ENCODE data around the gene RAB11A.

RAB11A gene

DNA sequence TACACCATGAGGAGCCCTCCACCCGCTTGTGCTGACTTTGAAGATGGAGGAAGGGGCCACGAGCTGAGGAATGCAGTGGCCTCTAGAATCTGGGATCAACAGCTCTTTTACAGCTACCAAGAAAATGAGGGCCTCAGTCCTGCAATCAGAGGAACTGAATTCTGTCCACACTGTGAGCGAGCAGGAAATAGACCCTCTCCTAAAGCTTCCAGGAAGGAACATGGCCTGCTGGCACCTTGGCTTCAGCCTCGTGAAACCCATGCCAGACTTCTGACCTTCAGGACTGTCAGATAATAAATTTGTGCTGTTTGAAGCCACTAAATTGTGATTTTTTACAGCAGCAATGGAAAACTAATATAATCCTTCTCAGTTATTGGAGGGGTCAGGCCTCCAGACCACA lies 61.9 kb downstream of the RAB11A start:
- H3K4me3 ChIP-seq (ENCODE audit: low read depth in 1 of 2, low read length in 2 of 2): no peak overlapping the region
- no peaks in the 10 kb centered on the region for H3K9me3 ChIP-seq (ENCODE audit: control insufficient read depth in 1 of 2, low read length in 2 of 2)
- no peaks in the 10 kb centered on the region for H3K4me1 ChIP-seq (ENCODE audit: control insufficient read depth in 1 of 2, insufficient read depth in 2 of 2, low read length in 2 of 2)
- no peak overlapping the region for H3K9ac ChIP-seq (ENCODE audit: low read depth in 1 of 2, low read length in 2 of 2)
- H3K36me3 ChIP-seq (ENCODE audit: control insufficient read depth in 1 of 2, insufficient read depth in 2 of 2, low read length in 2 of 2): no peaks in the 10 kb centered on the region
- no peaks in the 10 kb centered on the region for H3K27me3 ChIP-seq (ENCODE audit: control insufficient read depth in 1 of 2, insufficient read depth in 2 of 2, low read length in 2 of 2)
- H3K27ac ChIP-seq (ENCODE audit: low read depth, low read length): no peak overlapping the region

DNA sequence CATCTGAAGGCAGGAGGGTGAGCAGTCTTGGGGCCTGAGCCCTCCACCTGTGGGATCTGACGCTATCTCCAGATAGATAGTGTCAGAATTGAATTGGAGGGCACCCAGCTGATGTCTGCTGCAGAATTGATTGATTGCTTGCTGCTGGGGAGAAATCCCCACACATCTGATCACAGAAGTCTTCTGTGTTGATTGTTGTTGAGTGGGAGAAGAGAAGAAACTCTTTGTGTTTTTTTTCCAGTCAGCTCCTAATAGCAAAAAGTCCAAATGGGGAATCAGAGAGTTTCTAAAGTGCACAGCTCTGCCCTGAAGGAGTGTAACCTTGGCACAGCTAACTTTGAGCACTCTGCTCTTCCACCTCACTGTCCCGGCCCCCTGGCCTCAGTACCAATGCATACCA lies 66.1 kb downstream of the RAB11A start:
- H3K36me3 ChIP-seq (ENCODE audit: control insufficient read depth in 1 of 2, insufficient read depth in 2 of 2, low read length in 2 of 2): no peaks in the 10 kb centered on the region
- H3K9me3 ChIP-seq (ENCODE audit: control insufficient read depth in 1 of 2, low read length in 2 of 2): no peaks in the 10 kb centered on the region
- H3K4me1 ChIP-seq (ENCODE audit: control insufficient read depth in 1 of 2, insufficient read depth in 2 of 2, low read length in 2 of 2): peaks cover 4 to 7% of the 10 kb centered on the region in 2 donors
- no peaks in the 10 kb centered on the region for H3K27me3 ChIP-seq (ENCODE audit: control insufficient read depth in 1 of 2, insufficient read depth in 2 of 2, low read length in 2 of 2)
- no peak overlapping the region for H3K9ac ChIP-seq (ENCODE audit: low read depth in 1 of 2, low read length in 2 of 2)
- no peak overlapping the region for H3K27ac ChIP-seq (ENCODE audit: low read depth, low read length)
- no peak overlapping the region for H3K4me3 ChIP-seq (ENCODE audit: low read depth in 1 of 2, low read length in 2 of 2)

DNA sequence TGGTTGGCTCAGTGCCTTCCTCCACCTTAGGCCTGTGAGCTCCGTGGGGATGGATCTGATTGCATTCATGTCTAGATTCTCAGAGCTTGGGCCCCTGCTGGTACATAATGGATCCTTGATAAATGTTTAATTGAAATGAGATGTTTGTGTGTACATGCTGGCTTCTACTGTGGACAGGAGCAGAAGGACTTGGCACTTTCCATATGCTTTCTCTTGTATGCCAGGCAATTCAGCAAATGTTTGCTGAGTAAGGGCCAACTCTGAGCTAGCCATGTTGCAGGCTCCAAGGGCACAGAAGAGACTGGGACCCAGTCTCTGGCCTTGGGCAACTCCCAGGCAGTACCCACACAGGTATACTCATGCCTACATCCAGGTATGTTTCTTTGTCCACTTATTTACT lies 67.0 kb downstream of the RAB11A start:
- Histone ChIP-seq H3K27ac (ENCODE audit: low read depth, low read length) (no peak overlapping the region), H3K4me3 (ENCODE audit: low read depth in 1 of 2, low read length in 2 of 2) (no peak overlapping the region), H3K36me3 (ENCODE audit: control insufficient read depth in 1 of 2, insufficient read depth in 2 of 2, low read length in 2 of 2) (no peaks in the 10 kb centered on the region), H3K9ac (ENCODE audit: low read depth in 1 of 2, low read length in 2 of 2) (no peak overlapping the region), H3K9me3 (ENCODE audit: control insufficient read depth in 1 of 2, low read length in 2 of 2) (no peaks in the 10 kb centered on the region), H3K27me3 (ENCODE audit: control insufficient read depth in 1 of 2, insufficient read depth in 2 of 2, low read length in 2 of 2) (no peaks in the 10 kb centered on the region), H3K4me1 (ENCODE audit: control insufficient read depth in 1 of 2, insufficient read depth in 2 of 2, low read length in 2 of 2) (peaks cover 4 to 7% of the 10 kb centered on the region in 2 donors)

DNA sequence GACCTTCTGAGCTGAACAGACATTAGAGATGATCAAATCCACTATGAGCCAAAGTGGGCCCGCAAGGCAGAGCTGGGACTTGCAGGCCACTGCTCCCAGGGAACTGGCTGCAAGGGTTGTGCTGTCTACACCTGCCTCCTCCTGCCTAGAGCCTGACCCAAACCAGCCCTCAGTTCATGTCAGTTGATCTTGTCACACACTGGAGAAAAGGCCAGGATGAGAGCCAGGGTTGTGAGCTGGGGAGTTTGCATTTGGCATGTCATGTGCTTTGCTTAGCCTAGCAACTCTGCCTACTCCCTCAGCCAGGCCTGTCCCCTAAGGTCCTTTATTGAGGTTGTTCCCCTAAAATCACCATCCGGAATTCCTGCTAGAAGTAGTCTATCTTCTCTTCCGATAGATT lies 67.8 kb downstream of the RAB11A start:
- Histone ChIP-seq H3K27ac (ENCODE audit: low read depth, low read length) (no peak overlapping the region), H3K36me3 (ENCODE audit: control insufficient read depth in 1 of 2, insufficient read depth in 2 of 2, low read length in 2 of 2) (no peaks in the 10 kb centered on the region), H3K27me3 (ENCODE audit: control insufficient read depth in 1 of 2, insufficient read depth in 2 of 2, low read length in 2 of 2) (no peaks in the 10 kb centered on the region), H3K4me3 (ENCODE audit: low read depth in 1 of 2, low read length in 2 of 2) (no peak overlapping the region), H3K9ac (ENCODE audit: low read depth in 1 of 2, low read length in 2 of 2) (no peak overlapping the region), H3K9me3 (ENCODE audit: control insufficient read depth in 1 of 2, low read length in 2 of 2) (no peaks in the 10 kb centered on the region), H3K4me1 (ENCODE audit: control insufficient read depth in 1 of 2, insufficient read depth in 2 of 2, low read length in 2 of 2) (peaks cover 4 to 7% of the 10 kb centered on the region in 2 donors)

DNA sequence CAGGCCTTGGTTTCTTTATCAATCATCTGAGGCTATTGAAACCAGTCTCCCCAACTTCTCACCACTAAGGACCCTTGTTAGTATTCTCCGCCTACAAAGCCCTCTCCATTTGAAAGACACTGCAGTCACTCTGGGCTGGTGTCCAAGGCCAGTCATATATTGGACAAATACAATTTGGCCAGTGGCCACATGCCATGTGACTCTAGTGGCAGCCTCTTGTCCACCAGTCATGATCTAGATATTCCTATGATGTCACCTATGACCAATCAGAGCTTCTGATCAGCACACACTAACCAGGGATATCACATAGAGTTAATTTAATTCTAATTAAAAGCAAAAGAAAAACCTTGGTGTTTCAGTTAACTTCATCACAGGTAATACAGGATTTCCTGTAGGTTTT lies 68.2 kb downstream of the RAB11A start:
- no peaks in the 10 kb centered on the region for H3K36me3 ChIP-seq (ENCODE audit: control insufficient read depth in 1 of 2, insufficient read depth in 2 of 2, low read length in 2 of 2)
- no peak overlapping the region for H3K27ac ChIP-seq (ENCODE audit: low read depth, low read length)
- H3K27me3 ChIP-seq (ENCODE audit: control insufficient read depth in 1 of 2, insufficient read depth in 2 of 2, low read length in 2 of 2): no peaks in the 10 kb centered on the region
- no peak overlapping the region for H3K4me3 ChIP-seq (ENCODE audit: low read depth in 1 of 2, low read length in 2 of 2)
- peaks cover 4 to 7% of the 10 kb centered on the region in 2 donors for H3K4me1 ChIP-seq (ENCODE audit: control insufficient read depth in 1 of 2, insufficient read depth in 2 of 2, low read length in 2 of 2)
- no peak overlapping the region for H3K9ac ChIP-seq (ENCODE audit: low read depth in 1 of 2, low read length in 2 of 2)
- H3K9me3 ChIP-seq (ENCODE audit: control insufficient read depth in 1 of 2, low read length in 2 of 2): no peaks in the 10 kb centered on the region

DNA sequence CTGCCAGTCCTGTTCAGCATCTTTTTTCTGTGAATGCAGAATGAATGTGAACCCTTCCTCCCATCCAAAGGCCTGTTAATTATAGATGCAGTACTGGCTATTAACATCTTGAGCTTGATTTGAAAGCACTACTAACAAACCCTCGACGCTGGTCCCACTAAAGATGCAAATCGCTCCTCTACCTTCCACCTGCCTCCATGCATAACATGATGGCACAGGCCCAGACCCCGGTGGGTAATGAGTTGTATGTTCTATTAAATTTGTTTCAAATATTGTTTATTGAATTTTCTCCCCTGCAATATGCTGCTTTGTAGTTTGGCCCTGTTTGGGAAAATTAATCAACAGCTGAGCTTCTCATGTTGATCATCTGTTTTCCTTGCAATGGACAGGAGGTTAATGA lies 69.3 kb downstream of the RAB11A start:
- no peak overlapping the region for H3K9ac ChIP-seq (ENCODE audit: low read depth in 1 of 2, low read length in 2 of 2)
- no peak overlapping the region for H3K27ac ChIP-seq (ENCODE audit: low read depth, low read length)

DNA sequence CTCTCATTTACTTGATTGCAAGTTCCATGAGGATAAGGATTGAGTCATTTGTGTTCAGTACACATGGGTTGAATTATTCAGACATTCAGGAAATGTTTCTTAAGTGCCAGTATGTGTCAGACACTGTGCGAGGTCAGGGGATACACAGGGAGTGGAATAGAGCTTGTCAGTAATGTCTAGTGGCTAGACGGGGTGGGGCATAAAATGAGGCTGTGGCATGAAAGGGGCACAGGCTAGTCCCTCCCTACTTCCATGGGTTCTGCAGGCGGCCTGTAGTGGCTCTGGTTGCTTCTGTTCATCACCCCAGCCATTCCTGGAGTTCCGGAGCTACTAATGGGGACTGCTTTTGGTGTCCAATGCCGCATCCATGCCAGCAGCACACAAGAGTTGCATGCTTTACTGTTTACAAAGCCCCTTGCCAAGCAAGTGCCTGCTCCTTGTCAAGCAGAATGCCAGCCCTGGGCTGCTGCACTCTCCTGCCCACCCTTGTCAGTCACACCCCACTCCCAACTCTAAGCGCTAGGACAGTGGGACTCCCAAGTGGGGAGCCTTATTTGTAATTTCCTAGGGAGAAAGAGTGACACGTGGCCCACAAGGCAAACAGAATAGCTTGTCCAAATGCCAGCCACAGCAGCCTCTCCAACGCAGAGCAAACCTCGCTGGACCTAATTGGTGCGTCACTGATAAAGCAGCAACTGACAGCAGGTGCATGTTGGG lies 70.8 kb downstream of the RAB11A start:
- no peaks in the 10 kb centered on the region for H3K36me3 ChIP-seq (ENCODE audit: control insufficient read depth in 1 of 2, insufficient read depth in 2 of 2, low read length in 2 of 2)
- H3K4me3 ChIP-seq (ENCODE audit: low read depth in 1 of 2, low read length in 2 of 2): no peak overlapping the region
- H3K4me1 ChIP-seq (ENCODE audit: control insufficient read depth in 1 of 2, insufficient read depth in 2 of 2, low read length in 2 of 2): peaks cover 4 to 7% of the 10 kb centered on the region in 2 donors
- H3K27me3 ChIP-seq (ENCODE audit: control insufficient read depth in 1 of 2, insufficient read depth in 2 of 2, low read length in 2 of 2): no peaks in the 10 kb centered on the region
- H3K27ac ChIP-seq (ENCODE audit: low read depth, low read length): no peak overlapping the region
- no peak overlapping the region for H3K9ac ChIP-seq (ENCODE audit: low read depth in 1 of 2, low read length in 2 of 2)
- no peaks in the 10 kb centered on the region for H3K9me3 ChIP-seq (ENCODE audit: control insufficient read depth in 1 of 2, low read length in 2 of 2)

More for the DNA sequence above, 69.3 kb downstream of the RAB11A start:
- Histone ChIP-seq H3K4me3 (ENCODE audit: low read depth in 1 of 2, low read length in 2 of 2) (no peak overlapping the region), H3K36me3 (ENCODE audit: control insufficient read depth in 1 of 2, insufficient read depth in 2 of 2, low read length in 2 of 2) (no peaks in the 10 kb centered on the region), H3K27me3 (ENCODE audit: control insufficient read depth in 1 of 2, insufficient read depth in 2 of 2, low read length in 2 of 2) (no peaks in the 10 kb centered on the region), H3K4me1 (ENCODE audit: control insufficient read depth in 1 of 2, insufficient read depth in 2 of 2, low read length in 2 of 2) (peaks cover 4 to 7% of the 10 kb centered on the region in 2 donors), H3K9me3 (ENCODE audit: control insufficient read depth in 1 of 2, low read length in 2 of 2) (no peaks in the 10 kb centered on the region)

DNA sequence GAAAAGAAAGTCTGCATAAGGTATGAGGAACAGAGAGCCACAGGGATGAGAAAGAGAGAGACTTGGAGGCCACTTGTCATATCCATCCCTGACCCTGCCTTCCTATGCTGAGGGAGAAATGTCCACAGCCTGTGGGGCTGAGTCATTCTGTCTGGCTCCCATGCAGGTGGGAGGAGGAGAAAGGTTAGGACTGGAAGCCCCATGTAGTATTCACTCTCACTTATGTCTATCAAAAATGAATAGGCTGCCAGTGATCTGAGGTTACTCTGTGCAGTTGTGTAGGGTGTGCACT lies 71.3 kb downstream of the RAB11A start:
- H3K4me3 ChIP-seq (ENCODE audit: low read depth in 1 of 2, low read length in 2 of 2): no peak overlapping the region
- peaks cover 4 to 7% of the 10 kb centered on the region in 2 donors for H3K4me1 ChIP-seq (ENCODE audit: control insufficient read depth in 1 of 2, insufficient read depth in 2 of 2, low read length in 2 of 2)
- H3K9ac ChIP-seq (ENCODE audit: low read depth in 1 of 2, low read length in 2 of 2): no peak overlapping the region
- H3K27me3 ChIP-seq (ENCODE audit: control insufficient read depth in 1 of 2, insufficient read depth in 2 of 2, low read length in 2 of 2): no peaks in the 10 kb centered on the region
- H3K9me3 ChIP-seq (ENCODE audit: control insufficient read depth in 1 of 2, low read length in 2 of 2): no peaks in the 10 kb centered on the region
- no peak overlapping the region for H3K27ac ChIP-seq (ENCODE audit: low read depth, low read length)
- no peaks in the 10 kb centered on the region for H3K36me3 ChIP-seq (ENCODE audit: control insufficient read depth in 1 of 2, insufficient read depth in 2 of 2, low read length in 2 of 2)

Measured in duodenal mucosa (tissue), 2 donors.